Activated CD8-positive, alpha-beta memory T cell treated with anti-CD3 and anti-CD28 coated beads, Interleukin-2, amount 50 U/mL, for 24 hours (primary cell): ENCODE results near the gene ZKSCAN1.
A peak's percentile ranks its signal among the peaks of the same experiment; 100 is the strongest.

Experiments
- DNase-seq: peaks from one replicate; pipeline ENCODE4 v3.0.0-alpha.2; 2020; ENCODE audit errors: extremely low read depth

ZKSCAN1 gene

DNA sequence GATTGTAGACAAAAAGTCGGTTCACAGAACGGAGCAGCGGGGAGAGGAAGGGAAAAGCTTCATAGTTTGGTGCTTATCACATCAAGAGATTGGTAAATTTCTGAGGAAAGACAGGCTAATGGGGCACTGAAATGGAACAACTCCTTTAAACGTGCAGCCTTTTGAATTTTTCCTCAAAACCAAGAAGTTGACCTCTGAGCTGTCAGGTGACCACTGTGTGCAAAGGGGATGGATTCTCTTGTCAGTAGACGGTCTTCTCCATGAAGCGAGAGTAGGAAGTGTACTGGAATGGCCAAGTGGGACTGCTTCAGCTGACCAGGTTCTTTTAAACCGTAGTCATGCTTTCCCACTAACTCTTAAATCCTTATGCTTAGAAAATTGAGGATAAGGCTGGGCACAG is 22.9 kb downstream of the ZKSCAN1 start:
- DNase-seq: no peak

DNA sequence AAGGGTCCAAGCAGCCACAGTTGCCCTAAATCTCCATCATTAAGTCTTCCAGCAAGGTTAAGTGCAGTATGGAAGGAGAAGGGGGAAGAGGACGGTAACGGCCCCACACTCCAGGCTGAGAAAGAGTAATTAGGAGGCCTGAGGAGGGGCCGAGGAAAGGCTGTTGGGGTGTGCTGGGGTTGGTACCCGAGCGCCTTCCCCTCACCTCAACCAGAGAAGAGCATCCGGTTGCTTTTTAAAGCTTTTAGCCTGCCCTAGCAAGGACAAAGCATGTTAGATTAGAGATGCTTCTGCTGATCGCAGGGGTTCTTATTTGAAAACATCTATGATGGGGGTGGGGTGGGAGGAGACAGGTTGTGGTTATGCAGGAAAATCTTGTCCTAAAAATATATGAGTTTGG is 25.2 kb downstream of the ZKSCAN1 start:
- DNase-seq: no peak

- DNase-seq: no peak
Observed at GRCh38 chr7:100044718-100045117, 29.3 kb downstream of the ZKSCAN1 start.

- no peak for DNase-seq
Observed at GRCh38 chr7:100048680-100049079, 33.3 kb downstream of the ZKSCAN1 start.

DNA sequence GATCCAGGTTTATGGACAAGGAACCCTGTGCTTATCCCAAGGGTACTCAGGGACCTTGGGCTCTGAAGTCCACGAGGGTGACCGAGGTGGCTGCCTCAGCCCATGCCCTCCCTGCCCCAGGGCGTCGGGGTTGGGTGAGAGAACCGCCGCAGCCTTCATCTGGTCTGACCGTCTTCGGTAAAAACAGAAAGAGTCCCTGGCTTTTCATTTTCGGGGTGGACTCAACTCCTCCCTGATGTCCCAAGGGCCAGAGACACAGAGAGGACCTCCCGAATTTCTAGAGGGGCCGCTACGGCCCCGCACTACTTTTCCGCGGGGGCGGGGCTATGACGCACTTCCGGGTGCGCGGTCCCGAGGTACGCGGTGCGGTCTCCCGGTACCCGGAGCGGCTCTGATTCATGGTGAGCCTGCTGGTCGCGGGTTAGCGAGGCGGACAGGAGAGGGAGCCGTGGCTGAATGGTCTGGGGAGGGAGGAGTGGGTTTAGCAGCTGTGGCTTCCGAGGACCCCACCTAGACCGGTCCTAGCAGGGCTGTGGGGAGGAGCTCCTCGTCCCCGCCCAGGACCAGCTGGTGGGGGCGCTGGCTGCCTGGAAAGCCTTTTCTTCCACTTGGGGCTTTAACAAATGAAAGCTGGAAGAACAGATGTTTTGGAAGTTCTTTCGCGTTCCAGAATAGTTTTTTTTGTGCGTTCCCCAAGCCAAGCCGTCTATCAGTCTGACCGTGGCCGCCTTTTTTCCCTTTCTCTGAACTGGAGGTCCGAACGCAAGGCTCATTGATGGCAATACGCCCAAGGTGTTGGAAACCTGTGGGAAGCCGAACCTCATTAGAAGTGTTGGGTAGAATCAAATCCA is 34.3 kb downstream of the ZKSCAN1 start, which contains the start of gene ZSCAN21:
ZSCAN21 (plus strand) TSS at position 334 of the 851 bp plus-strand sequence. CDS start 7,233 bp downstream, outside the sequence.
- DNase-seq: peak; percentile 47

- no peak for DNase-seq
Observed at GRCh38 chr7:100051611-100052010, 36.2 kb downstream of the ZKSCAN1 start.

- no peak for DNase-seq
Observed at GRCh38 chr7:100053215-100053614, 37.8 kb downstream of the ZKSCAN1 start.

DNA sequence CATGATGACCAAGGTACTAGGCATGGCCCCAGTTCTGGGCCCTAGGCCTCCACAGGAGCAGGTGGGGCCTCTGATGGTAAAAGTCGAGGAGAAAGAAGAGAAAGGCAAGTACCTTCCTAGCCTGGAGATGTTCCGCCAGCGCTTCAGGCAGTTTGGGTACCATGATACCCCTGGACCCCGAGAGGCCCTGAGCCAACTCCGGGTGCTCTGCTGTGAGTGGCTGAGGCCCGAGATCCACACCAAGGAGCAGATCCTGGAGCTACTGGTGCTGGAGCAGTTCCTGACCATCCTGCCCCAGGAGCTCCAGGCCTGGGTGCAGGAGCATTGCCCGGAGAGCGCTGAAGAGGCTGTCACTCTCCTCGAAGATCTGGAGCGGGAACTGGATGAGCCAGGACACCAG is 41.6 kb downstream of the ZKSCAN1 start:
- no peak for DNase-seq

GRCh38 chr7:100059251-100059739 is 43.9 kb downstream of the ZKSCAN1 start:
- DNase-seq: no peak

DNA sequence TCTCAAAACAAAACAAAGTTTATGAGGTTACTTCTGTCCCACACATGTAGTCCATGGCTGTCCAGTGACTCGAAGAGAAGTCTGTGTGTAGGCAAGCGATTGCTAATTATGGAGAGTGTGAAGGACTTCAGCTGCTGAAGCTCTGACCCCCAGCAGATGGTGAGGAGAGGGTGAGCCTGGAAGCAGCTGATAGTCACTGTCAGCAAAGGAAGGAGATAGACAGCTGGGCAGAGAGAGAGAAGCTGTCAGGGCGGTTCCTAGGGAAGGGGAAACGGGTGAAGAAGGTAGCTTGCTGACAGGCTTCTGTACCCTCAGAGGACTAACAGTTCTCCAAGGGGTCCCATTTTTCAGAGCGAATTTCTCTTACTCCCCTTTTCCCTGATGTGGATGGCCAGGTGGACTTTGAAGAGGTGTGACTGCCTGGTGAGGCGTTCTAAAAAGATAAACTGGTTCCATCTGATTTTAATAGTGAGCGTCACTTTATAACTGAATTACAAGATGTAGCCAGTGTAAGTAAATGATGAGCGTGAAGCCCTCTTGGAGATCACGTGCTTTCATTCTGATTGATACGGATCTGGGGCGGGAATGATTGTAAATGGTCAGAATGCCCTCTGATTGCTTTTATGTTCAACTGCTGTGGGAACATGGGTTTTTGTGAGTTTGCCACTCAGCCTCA is 46.3 kb downstream of the ZKSCAN1 start:
- DNase-seq: no peak

- no peak for DNase-seq
Observed at GRCh38 chr7:100063376-100063775, 48.0 kb downstream of the ZKSCAN1 start.

DNA sequence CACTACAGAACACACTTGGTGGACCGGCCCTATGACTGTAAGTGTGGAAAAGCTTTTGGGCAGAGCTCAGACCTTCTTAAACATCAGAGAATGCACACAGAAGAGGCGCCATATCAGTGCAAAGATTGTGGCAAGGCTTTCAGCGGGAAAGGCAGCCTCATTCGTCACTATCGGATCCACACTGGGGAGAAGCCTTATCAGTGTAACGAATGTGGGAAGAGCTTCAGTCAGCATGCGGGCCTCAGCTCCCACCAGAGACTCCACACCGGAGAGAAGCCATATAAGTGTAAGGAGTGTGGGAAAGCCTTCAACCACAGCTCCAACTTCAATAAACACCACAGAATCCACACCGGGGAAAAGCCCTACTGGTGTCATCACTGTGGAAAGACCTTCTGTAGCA is 48.8 kb downstream of the ZKSCAN1 start:
- DNase-seq: no peak

DNA sequence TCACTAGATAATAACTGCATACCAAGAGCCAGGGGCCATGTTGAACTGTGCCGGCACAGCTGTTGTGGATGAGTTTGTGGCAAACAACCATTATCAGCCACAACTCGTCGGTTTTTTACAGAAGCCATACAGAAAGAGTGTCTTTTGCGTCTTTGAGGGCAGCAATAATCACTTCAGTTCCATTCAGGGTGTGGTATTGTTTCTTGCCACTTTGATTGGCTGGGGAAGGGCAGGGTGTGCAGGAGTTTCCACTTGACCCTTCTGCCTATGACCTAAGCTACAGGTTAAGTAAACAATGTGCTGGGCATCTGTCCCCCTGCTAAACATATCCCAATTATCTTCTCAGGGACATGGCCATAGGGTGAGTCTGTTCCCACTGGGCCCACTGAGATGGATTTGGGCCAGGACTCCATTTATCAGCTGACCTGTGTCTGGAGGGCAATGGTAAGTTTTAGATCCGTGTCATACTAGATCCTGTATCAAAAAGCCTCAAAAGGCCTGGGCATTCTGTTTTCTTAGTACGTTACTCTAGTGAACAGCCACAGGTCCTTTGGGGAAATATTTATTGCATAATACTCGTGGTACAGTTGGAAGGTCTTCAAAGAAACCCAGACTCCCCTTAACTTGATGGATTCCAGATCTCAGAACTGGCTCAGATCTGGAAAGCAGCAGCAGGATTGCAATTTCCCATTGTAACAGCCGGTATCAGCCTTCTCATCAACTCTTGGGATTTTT is 50.2 kb downstream of the ZKSCAN1 start:
- DNase-seq: no peak

- no peak for DNase-seq
Observed at GRCh38 chr7:100066953-100067352, 51.6 kb downstream of the ZKSCAN1 start.

GRCh38 chr7:100069991-100070390 is 54.6 kb downstream of the ZKSCAN1 start:
- DNase-seq: no peak

- DNase-seq: no peak
Observed at GRCh38 chr7:100071018-100071723, 55.8 kb downstream of the ZKSCAN1 start.

GRCh38 chr7:100072462-100072861 is 57.1 kb downstream of the ZKSCAN1 start:
- DNase-seq: no peak

- DNase-seq: no peak
Observed at GRCh38 chr7:100074841-100075240, 59.4 kb downstream of the ZKSCAN1 start.

- DNase-seq: no peak
Observed at GRCh38 chr7:100075418-100075817, 60.0 kb downstream of the ZKSCAN1 start.

GRCh38 chr7:100077205-100077604 is 61.8 kb downstream of the ZKSCAN1 start:
- DNase-seq: no peak

DNA sequence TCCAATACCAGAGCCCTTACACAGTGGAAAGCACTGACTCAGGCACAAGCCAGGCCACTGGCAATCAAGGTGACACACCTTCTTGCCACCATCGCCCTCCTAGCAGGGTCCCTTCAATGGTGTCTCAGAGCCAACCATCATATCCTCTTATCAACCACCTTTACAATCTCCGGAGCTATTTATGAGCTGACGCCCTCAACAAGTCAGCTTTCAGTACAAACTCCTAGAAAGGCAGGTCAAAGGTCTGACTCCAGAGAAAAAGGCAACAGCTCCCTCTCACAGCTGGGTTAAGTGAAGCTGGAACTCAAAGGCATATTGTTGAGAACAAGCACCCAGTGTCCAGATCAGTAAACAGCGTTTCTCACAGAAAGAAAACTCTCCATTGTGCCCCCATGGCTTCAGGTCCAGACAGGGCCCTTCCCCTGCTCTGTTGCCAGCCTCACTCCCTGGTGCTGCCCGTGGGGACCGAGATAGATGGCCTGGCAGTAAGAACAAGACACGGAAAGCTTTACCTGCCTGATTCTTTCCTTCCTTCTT is 63.7 kb downstream of the ZKSCAN1 start:
- no peak for DNase-seq
